ENCODE measurements around the gene MAGI1.
"Not testable (repeated sequence)": the region's sequence is repeated elsewhere in the genome, so short reads cannot be mapped to it uniquely, and the experiment has no call there.

Gene MAGI1

GRCh38 chr3:65734382-65734781 lies 304.3 kb downstream of the MAGI1 start:
- DNase-seq = no peak

DNA sequence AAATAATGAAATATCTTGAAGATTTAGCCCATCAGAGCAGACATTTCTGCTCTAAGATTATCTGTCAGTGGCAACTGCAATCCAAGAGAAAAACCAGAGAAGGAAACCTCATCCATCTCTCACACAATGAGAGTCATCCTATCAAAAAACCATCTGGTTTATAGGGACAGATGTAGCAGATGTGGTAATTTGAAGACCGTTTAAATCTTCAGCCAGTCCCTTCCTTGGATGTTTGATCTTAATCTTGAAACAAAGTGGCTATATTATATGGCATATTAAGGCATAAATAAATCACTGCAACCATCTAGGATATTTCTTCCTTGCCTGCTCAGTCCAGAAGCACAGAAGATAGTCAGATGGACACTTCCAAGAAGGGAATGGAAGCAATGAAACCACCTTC lies 305.3 kb downstream of the MAGI1 start:
- no peak for DNase-seq

DNA sequence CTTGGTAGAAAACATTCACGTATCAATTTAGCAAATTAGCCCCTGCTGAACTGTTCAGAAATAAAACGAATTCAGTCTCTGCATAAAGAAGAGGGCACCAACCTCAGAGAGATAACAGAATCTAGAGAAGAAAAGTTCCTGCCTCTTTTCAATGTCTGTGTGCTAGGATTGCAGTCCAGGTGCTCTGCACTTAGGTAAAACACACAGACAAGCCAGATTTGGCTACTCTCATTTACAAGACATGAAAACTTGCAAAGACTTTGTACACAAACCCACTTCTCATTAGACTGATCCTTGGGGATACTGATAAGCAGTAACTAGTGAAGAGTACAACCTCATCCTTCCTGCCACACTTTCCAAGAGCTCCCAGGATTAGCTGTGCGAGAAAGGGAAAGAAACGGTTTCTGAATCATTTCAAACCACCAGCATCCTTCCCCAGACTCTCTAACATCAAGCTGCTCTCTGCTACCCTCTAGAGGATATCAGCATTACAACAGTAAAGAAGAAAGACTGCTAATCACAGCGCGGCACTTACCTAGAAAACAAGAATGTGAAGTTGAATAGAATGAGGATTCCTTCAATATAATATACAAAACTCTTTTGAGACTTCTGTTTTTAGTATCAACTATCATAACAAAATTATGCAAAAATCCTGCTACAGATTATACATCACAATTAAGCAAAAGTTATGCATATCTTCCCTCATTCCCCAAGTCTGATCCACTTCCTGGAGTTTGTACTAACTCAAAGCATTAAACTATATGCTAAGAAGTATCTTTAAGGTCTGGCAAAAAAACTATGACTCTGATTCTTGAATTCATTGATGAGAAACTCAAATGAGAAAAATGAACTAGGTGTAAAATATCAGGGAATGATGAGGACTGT lies 306.4 kb downstream of the MAGI1 start:
- DNase-seq = no peak

DNA sequence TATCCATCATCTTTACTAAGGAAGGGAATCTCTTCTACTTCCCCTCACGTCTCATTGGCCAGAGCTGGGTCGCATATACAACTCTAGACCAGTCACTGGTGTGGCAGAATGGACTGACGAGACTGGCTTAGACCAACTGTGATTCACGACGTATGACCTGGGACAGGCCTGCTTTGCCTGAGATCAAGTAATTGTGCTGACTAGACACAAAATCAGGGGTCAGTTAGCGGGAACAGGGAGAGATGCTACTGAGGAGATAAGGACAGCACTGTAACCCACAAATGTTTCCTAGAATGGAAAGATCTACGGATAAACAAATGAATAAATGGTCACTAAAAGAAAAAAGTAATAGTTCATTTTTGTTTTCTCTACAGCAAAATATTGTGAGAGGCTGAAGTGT lies 308.3 kb downstream of the MAGI1 start:
- no peak for DNase-seq

GRCh38 chr3:65729973-65730372 lies 308.7 kb downstream of the MAGI1 start:
- DNase-seq = no peak

GRCh38 chr3:65729555-65729954 lies 309.2 kb downstream of the MAGI1 start:
- no peak for DNase-seq

DNA sequence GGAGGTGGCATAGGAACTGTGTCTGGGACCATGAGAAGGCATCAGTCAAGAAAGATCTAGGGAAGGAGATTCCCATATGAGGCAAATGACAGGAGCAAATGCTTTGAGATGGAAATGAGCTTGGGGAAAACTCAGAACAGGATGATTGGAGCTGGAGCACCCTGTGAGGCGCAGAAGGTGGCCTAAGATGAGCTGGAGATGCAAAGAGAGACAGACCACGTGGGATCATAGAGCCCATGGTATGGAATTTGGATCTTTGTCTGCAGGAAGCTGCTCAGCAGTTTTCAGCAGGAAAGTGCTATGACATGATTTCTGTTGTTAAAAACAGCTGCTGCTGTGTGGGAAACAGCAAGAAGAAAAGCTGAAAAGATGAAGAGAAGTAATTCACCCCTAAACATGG lies 310.6 kb downstream of the MAGI1 start:
- DNase-seq = no peak

DNA sequence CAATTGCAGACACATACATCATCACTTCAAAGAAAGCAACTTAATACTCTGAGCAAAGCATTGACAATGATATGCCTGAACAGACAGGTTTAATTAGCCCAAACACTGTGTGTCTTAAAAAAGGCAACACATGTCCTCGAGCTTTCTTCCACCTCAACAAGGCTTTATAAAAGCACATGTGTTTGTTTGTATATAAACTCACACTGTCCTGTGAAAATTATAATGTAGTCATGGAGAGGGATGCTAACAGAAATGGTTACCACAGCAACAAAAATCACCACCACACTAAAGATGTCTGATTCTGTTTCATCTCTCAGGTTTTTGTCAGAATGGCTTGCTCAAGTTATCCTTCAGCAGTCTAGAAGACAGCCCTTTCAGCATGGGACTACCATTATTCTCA lies 314.7 kb downstream of the MAGI1 start:
- no peak for DNase-seq

DNA sequence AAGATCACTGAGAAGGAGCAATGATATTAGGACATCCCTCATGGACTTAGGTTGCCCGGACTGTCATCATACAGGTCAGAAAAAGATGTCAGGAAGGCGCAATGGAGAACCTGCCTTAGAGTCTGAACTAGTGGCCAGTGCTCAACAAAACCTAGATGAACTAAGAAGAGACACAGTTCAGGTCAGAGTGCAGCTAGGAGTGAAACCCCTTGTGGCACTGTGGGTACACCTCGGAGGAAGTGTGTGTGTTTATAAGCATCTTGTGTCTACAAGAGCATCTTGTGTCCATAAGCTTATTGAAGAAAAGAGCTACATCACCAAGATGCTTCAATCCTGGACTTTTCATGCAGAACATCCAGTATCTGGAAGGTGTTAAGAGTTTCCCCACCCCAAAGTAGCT lies 315.7 kb downstream of the MAGI1 start:
- no peak for DNase-seq

- no peak for DNase-seq
Measured at GRCh38 chr3:65720989-65721737, 317.6 kb downstream of the MAGI1 start.

GRCh38 chr3:65719639-65720038 lies 319.1 kb downstream of the MAGI1 start:
- not testable (repeated sequence) for DNase-seq

GRCh38 chr3:65717676-65718346 lies 320.9 kb downstream of the MAGI1 start:
- no peak for DNase-seq

GRCh38 chr3:65716071-65716751 lies 322.5 kb downstream of the MAGI1 start:
- no peak for DNase-seq

DNA sequence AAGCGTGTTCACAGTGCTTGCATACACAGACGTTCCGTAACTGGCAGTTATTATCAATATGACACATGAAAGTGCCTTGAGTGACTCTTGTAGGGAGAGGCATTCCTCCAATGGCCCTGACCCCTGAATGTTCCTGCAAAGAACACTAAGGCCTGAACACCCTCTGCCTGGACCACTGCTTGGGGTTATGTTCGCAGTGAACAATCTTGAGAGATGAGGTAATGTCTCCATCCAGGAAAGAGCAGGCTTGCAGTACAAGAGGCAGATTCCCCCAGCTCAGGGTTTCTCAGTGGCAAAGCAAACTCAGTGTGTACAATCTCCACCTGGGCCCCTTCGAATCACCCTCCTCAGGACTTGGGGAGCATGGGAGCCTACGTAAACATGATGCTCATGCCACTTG lies 324.6 kb downstream of the MAGI1 start:
- no peak for DNase-seq

- DNase-seq = no peak
Measured at GRCh38 chr3:65713016-65713415, 325.7 kb downstream of the MAGI1 start.

DNA sequence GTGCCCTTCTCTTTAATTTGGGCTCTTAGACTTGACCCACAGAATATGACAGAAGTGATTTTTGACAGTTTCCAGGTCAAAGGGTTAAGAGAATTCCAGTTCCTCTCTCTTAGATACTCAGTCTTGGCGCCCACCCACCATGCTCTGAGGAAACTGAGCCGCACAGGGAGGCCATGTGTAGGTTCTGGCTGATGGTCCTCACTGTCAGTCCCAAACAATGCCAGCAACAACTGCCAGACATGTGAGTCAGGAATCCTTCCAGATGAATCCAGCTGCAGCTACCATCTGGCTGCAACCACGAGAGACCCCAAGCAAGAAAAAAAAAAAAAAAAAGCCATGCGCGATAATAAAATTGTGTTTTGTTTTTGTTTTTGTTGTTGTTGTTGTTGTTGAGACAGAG lies 326.6 kb downstream of the MAGI1 start:
- no peak for DNase-seq

- no peak for DNase-seq
Measured at GRCh38 chr3:65706776-65707568, 331.7 kb downstream of the MAGI1 start.

DNA sequence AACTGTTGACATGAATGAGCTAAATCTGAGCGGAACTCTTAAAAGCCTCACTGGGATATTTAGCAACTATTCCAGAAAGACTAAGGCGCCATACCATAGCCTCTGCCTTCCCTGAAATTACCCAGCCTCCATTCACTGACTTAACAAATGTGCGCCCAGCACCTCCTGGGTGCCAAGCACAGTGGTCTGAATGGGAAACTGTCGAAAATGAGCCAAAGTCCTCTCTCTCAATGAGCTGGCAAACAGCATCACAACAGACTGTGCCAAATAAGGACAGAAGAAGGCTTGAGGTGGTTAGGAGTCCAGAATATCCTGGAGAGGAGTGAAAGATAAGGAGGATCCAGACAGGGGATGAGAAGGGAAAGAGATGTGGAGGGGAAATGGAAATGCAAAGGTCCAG lies 332.4 kb downstream of the MAGI1 start:
- DNase-seq = no peak

DNA sequence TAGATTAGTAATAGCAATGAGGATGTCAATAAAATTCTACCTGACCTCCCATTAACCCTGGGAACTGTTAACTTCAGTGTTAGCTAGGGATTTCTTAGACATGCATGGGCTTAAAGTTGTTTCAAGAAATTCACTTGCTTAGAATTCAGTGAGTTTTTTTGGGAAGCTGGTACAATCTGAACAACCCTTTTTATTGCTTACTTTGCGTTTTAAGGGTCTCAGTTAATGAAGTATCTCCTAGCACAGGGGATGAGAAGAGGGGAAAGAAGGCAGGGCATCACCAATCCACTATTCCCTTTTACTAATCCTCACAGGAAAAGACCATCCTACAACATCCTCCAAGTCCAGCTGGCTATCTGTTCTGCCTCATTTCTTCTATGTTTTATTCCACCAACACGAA lies 334.9 kb downstream of the MAGI1 start:
- no peak for DNase-seq

DNA sequence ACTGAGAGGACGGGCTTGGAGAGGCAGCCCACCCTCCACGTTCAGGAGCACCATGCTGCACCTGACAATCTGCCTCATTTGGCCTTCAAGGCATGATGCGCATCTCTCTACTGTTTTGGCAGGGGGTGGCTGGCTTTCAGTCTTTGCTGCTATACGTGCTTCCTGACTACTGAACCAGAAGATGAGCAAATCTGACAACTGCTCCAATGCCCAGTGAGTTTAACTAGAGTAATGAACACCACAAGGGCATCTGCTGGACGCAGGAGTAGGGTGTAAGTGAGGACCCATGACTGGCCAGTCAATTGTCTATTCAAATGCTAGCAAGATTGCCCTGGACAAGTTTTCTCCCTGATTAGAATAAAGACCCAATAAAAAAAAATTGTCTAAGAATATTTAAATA lies 335.7 kb downstream of the MAGI1 start:
- DNase-seq = no peak

GRCh38 chr3:65702202-65702601 lies 336.5 kb downstream of the MAGI1 start:
- DNase-seq = no peak

- no peak for DNase-seq
Measured at GRCh38 chr3:65701516-65701915, 337.2 kb downstream of the MAGI1 start.
